H54 (cell line): Measurements from ENCODE around the gene MED8.

ENCODE experiments used
- DNase-seq: peaks from one replicate; pipeline ENCODE4 v3.0.0; 2011; ENCODE audit warnings: low spot score, mixed read lengths; ENCODE audit not compliant: insufficient read length
- FAIRE-seq: peaks from 3 replicates; lab custom pipeline; 2011; peaks lifted over from hg19 to GRCh38; lab: Jason Lieb, UNC
- POLR2A ChIP-seq: IDR thresholded peaks from 2 replicates; pipeline ENCODE4 v1.6.1; 2011; ENCODE audit warnings: low read depth, mild to moderate bottlenecking, low read length

MED8 gene

DNA sequence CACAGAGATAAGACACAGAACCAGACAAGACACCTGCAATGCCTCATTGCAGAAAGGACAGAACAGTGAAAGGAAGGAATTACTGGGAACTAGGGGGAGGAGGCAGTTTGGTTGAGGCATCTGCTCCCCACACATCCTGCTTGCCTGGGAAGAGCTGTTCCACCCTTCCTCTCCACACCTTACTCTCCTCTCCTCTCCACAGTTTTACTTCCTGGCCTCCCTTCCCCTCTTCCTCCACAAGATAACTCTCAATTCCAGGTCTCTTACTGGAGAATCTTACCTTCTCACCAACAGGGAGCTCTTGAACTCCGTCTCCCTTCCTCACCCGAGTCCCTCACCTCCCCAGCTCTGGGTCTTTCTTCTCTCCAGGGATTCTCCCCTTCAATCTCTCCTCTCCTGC, 23.9 kb downstream of the MED8 start:
- no peak for TF ChIP-seq POLR2A
- FAIRE-seq (no peak), DNase-seq (no peak)

DNA sequence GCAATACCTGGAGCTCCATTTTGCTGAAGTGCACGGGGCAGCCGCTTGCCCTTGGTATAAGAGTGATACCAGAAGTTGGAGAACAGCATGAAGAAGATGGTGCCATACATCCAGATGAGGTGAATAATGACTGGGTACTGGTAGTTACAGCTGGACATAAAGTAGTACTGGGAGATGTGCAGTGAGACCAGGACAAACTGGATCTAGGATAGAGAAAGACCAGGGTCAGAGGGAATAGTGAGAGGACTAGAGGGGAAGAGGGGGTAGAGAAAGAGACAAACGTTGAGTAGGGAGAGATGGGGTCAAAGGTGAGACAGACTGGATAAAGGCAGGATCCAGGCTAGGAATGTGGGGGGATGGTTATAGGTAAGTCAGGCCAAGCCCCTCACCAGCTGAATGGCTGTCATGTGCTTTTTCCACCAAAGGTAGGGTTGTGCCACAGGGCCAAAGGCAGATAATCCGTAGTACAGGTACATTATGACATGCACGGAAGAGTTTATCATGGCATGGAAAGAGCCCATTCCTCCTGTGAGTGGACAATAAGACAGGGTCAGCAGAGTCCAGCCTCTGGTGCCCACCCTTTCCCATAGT, 25.6 kb downstream of the MED8 start:
- DNase-seq, result no peak
- no peak for FAIRE-seq
- TF ChIP-seq POLR2A, result no peak; the same call in 1 of the 2 replicates

DNA sequence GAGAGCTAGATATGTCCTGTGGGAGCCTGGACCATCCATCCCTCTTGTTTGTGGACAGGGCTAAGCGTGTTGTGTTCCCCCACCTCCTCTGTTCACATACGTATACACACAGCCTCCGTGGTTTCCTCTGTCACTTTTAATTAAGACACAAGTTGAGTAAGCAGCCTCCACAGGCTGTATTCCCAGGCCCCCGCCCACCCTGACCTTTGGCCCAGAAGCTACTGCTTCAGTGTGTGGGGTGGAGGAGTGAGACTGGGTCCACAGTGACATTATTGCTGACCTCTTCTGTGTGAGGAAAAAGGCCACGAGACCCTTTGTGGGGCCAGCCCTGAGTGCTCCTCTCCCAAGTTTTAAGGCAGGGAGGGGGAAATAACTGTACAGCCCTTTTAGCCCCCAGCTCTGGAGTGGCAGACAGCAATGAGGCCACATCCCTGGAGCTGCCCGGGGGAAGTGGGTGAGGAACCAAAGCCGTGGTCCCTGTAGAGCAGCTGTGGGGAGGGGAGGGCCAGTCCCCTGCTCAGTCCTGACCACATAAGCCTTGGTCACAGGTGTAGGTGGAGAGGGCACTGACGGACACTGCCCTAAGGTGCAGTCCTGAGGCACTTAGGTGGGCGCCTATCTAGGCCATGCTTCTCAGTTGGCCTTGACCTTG, 26.2 kb downstream of the MED8 start:
- peak; percentile 32 for TF ChIP-seq POLR2A
- FAIRE-seq, result no peak
- peak; percentile 30 for DNase-seq

GRCh38 chr1:43360616-43361015, 29.0 kb downstream of the MED8 start:
- no peak for FAIRE-seq

DNA sequence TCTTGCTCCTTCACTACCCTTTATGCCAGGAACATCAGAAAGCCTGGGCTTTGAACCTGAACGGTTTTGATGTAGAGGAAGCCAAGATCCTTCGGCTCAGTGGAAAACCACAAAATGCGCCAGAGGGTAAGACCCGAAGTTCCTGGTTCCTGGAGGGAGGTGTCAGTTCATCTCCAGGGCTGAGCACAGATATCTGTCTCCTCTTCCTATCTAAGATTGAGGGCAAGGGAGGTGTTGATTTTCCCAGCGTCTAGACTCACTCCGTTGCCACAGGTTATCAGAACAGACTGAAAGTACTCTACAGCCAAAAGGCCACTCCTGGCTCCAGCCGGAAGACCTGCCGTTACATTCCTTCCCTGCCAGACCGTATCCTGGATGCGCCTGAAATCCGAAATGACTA, 29.9 kb downstream of the MED8 start:
- DNase-seq (no peak), FAIRE-seq (no peak)
- TF ChIP-seq POLR2A, result no peak

More at GRCh38 chr1:43360616-43361015, 29.0 kb downstream of the MED8 start:
- TF ChIP-seq POLR2A, result no peak
- DNase-seq, result no peak

GRCh38 chr1:43358746-43359693, 30.6 kb downstream of the MED8 start, which contains the start of gene CDC20:
Gene CDC20 (plus strand): TSS chr1:43358981. CDS start chr1:43359216, 235 bp downstream.
- DNase-seq, result peak; percentile 76
- peak; percentile 87 for TF ChIP-seq POLR2A
- FAIRE-seq, result no peak

- peak; percentile 56 for TF ChIP-seq POLR2A
- DNase-seq (peak; percentile 35), FAIRE-seq (no peak)
Measured at GRCh38 chr1:43358121-43358745, 31.4 kb downstream of the MED8 start.

GRCh38 chr1:43357251-43357650, 32.3 kb downstream of the MED8 start:
- DNase-seq (no peak), FAIRE-seq (no peak)
- no peak for TF ChIP-seq POLR2A

- no peak for FAIRE-seq
- DNase-seq, result no peak
- no peak for TF ChIP-seq POLR2A
Measured at GRCh38 chr1:43354936-43355335, 34.7 kb downstream of the MED8 start.

DNA sequence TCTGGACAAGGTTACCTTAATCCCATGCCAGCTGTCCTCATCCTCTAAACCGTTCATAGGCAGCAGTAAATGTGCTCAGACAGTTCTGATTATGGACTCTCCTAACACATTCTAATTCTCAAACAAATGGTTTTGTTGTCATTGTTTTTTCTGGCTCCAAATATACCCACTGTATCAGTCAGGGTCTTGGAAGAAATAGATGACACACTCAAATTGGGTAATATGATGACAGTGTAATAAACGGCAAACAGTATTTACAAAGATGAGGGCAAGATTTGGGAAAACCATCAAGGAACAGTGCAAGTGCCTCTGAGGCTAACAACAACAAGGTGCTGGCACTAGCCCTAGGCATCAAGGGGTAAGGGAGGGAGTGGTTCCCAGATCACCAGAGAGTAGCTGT, 35.1 kb downstream of the MED8 start:
- no peak for TF ChIP-seq POLR2A
- no peak for DNase-seq
- no peak for FAIRE-seq

DNA sequence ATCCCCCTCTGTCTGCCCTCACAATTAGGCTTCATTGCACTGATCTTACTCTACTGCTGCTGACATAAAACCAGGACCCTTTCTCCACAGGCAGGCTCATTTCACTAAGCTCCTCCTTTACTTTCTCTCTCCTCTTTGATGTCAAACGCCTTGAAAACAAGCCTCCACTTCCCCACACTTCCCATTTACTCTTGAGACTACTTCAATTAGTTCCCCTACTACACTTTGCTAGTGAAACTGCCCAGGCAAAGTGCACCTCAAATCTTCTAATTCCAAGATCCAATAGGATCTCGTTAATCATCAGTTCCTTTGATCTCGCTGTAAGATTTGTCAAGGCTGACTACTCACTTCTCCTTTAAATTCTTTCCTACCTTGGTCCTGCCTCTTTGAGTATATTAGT, 36.7 kb downstream of the MED8 start:
- no peak for DNase-seq
- no peak for FAIRE-seq
- no peak for TF ChIP-seq POLR2A

DNA sequence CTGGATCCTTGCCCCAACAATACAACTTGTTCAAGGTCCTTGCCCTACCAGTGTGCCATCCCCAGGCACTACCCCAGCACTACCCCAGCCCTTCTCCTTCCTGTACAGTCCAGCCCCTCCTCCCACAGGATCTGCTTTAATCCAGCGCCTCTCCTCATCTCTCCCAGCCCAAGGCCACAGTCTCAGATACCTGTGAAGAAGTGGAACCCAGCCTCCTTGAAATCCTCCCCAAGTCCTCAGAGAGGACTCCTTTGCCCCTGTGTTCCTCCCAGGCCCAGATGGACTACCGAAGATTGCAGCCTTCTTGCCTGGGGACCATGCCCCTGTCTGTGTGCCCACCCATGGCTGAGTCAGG, 37.3 kb downstream of the MED8 start:
- no peak for DNase-seq
- TF ChIP-seq POLR2A, result no peak
- no peak for FAIRE-seq

DNA sequence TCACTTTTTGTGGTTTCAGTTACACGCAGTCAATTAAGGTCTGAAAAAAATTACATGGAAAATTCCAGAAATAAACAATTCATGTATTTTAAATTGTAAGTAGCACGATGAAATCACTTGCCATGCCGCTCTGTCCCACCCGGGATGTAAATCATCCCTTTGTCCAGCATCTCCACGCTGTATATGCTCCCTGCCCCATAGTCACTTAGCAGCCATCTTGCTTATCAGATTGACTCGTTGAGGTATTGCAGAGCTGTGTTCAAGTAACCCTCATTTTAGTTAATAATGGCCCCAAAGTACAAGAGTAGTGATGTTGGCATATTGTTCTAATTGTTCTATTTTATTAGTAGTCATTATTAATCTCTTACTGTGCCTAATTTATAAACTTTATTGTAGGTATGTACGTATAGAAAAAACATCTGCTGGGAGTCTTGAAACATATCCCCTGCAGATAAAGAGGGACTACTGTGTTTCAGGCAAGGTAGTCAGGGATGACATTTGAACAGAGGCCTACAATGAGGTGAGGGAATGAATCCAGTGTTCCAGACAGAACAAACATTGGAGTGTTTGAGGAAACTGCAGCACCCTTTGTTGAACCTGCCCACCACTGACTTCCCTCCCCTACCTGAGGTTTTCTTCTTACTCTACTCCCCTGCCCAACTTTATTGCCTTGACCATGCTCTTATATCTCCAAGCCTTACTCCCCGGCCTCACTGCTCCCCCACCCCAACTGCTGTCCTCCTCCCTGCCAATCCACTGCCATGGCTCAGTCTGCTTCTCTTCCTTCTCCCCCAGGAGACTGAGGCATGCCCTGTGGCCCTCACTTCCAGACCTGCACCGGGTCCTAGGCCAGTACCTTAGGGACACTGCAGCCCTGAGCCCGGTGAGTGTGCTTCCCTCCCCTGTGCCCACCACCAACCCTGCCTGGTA, 37.9 kb downstream of the MED8 start:
- FAIRE-seq, result no peak
- no peak for DNase-seq
- no peak for TF ChIP-seq POLR2A
